Right lung (tissue), 5 donors: ENCODE results near the gene THNSL1. TPM values are rescaled to one million over a fixed set of nuclear protein-coding genes. Genes with fewer than 3 reads are reported as not detected.

ENCODE experiments used
- DNase-seq, 2 donors: peaks; one replicate each; pipeline ENCODE4 v3.0.0-alpha.2; 2013
- polyA plus RNA-seq, 5 donors: library from polyadenylated mRNA; unstranded; fragments of 120-200 nt; gene quantifications; one replicate each; pipeline versions ENCODE4 v1.2.1 to v1.2.3, GENCODE V29; 2013; ENCODE audit warnings: inconsistent platforms in 1 of 5, low replicate concordance in 1 of 5; ENCODE audit not compliant: insufficient read length in 5 of 5, insufficient read depth in 1 of 5

THNSL1 gene
- polyA plus RNA-seq, 5 donors = 10.2 to 13.8 (median 12.4) TPM

- no peak for DNase-seq
Observed at GRCh38 chr10:25052012-25052411, 35.6 kb downstream of the THNSL1 start.

- no peak for DNase-seq
Observed at GRCh38 chr10:25056726-25057125, 40.3 kb downstream of the THNSL1 start.

- no peak for DNase-seq
Observed at GRCh38 chr10:25057886-25058285, 41.5 kb downstream of the THNSL1 start.

- DNase-seq = no peak
Observed at GRCh38 chr10:25059990-25060389, 43.6 kb downstream of the THNSL1 start.

- no peak for DNase-seq
Observed at GRCh38 chr10:25061125-25061524, 44.7 kb downstream of the THNSL1 start.

GRCh38 chr10:25061711-25062449 is 45.5 kb downstream of the THNSL1 start:
- no peak for DNase-seq

GRCh38 chr10:25063157-25063556 is 46.7 kb downstream of the THNSL1 start:
- no peak for DNase-seq

GRCh38 chr10:25063644-25064043 is 47.2 kb downstream of the THNSL1 start:
- DNase-seq = no peak

- no peak for DNase-seq
Observed at GRCh38 chr10:25064401-25064800, 48.0 kb downstream of the THNSL1 start.

- no peak for DNase-seq
Observed at GRCh38 chr10:25065761-25066476, 49.5 kb downstream of the THNSL1 start.

- no peak for DNase-seq
Observed at GRCh38 chr10:25068152-25069058, 52.0 kb downstream of the THNSL1 start.

GRCh38 chr10:25071227-25071626 is 54.8 kb downstream of the THNSL1 start:
- no peak for DNase-seq

- no peak for DNase-seq
Observed at GRCh38 chr10:25072786-25073185, 56.4 kb downstream of the THNSL1 start.

- no peak for DNase-seq
Observed at GRCh38 chr10:25075825-25076224, 59.4 kb downstream of the THNSL1 start.

Other genes with a start within 250 kb of the THNSL1 start
- gene PRTFDC1, start 64.0 kb upstream of the THNSL1 start, polyA plus RNA-seq = 10 to 100 TPM; 43.9 to 74.2 (median 62.4) TPM
- gene ENKUR, start 454 bp upstream of the THNSL1 start, polyA plus RNA-seq = 10 to 100 TPM in 1 of 5 donors, 1 to 10 TPM in 4; 3.3 to 10.6 (median 6.9) TPM
- 1 to 10 TPM in 1 of 5 donors, under 1 TPM in 4; 0.58 to 1.1 (median 0.85) TPM for gene GPR158, start 158.4 kb downstream of the THNSL1 start, polyA plus RNA-seq